NOMO-1 treated with dmso at 0.1 percent for 144 hours (cell line): Measurements from ENCODE around the gene C11orf86.
A peak's percentile ranks its signal among the peaks of the same experiment; 100 is the strongest.
"Not testable (repeated sequence)": the region's sequence is repeated elsewhere in the genome, so short reads cannot be mapped to it uniquely, and the experiment has no call there.

Experiments
- DNase-seq: peaks from one replicate; lab custom pipeline; 2025; ENCODE audit not compliant: unreplicated experiment; lab: John Stamatoyannopoulos, UW

Gene C11orf86

GRCh38 chr11:66988741-66989140 lies 13.6 kb downstream of the C11orf86 start:
- not testable (repeated sequence) for DNase-seq

GRCh38 chr11:66989360-66989759 lies 14.3 kb downstream of the C11orf86 start:
- DNase-seq: not testable (repeated sequence)

GRCh38 chr11:66992041-66992440 lies 16.9 kb downstream of the C11orf86 start:
- no peak for DNase-seq

GRCh38 chr11:66996609-66997273 lies 21.6 kb downstream of the C11orf86 start:
- no peak for DNase-seq

- DNase-seq: no peak
Observed at GRCh38 chr11:66999555-66999954, 24.5 kb downstream of the C11orf86 start.

- DNase-seq: no peak
Observed at GRCh38 chr11:67001332-67001731, 26.2 kb downstream of the C11orf86 start.

- no peak for DNase-seq
Observed at GRCh38 chr11:67002297-67002913, 27.3 kb downstream of the C11orf86 start.

- DNase-seq: no peak
Observed at GRCh38 chr11:67002921-67003411, 27.9 kb downstream of the C11orf86 start.

- not testable (repeated sequence) for DNase-seq
Observed at GRCh38 chr11:67005200-67005599, 30.1 kb downstream of the C11orf86 start.

- DNase-seq: peak; percentile 46
Observed at GRCh38 chr11:67006029-67006884, 31.2 kb downstream of the C11orf86 start.

GRCh38 chr11:67007126-67007525 lies 32.0 kb downstream of the C11orf86 start:
- DNase-seq: no peak

GRCh38 chr11:67010296-67010905 lies 35.3 kb downstream of the C11orf86 start:
- no peak for DNase-seq

- DNase-seq: no peak
Observed at GRCh38 chr11:67013511-67014045, 38.5 kb downstream of the C11orf86 start.

GRCh38 chr11:67014343-67014742 lies 39.2 kb downstream of the C11orf86 start:
- DNase-seq: no peak

GRCh38 chr11:67015048-67015447 lies 39.9 kb downstream of the C11orf86 start:
- DNase-seq: no peak

GRCh38 chr11:67016550-67016949 lies 41.4 kb downstream of the C11orf86 start:
- DNase-seq: no peak

- no peak for DNase-seq
Observed at GRCh38 chr11:67020949-67021348, 45.8 kb downstream of the C11orf86 start.

- no peak for DNase-seq
Observed at GRCh38 chr11:67022341-67022933, 47.3 kb downstream of the C11orf86 start.

GRCh38 chr11:67022961-67023956 lies 48.2 kb downstream of the C11orf86 start, which contains the start of gene SYT12:
Gene SYT12, plus strand, starts transcription at chr11:67023134. Its CDS starts 7,011 bp downstream, at chr11:67030145.
- no peak for DNase-seq
